ENCODE data around the gene INPP4B. TPM values are rescaled to one million over a fixed set of nuclear protein-coding genes. Genes with fewer than 3 reads are reported as not detected.

Gene INPP4B
- total and polyA plus RNA-seq, 3 donors from 2014 or later = 23.2 to 64.5 (median 55.2) TPM

- no peaks in the 10 kb centered on the region for H3K9me3 ChIP-seq
- H3K4me1 ChIP-seq = peaks cover 7% of the 10 kb centered on the region
- no peaks in the 10 kb centered on the region for H3K36me3 ChIP-seq (ENCODE audit: low read depth, missing control alignments)
Observed at GRCh38 chr4:142850478-142850877, 4.4 kb upstream of the INPP4B start.

GRCh38 chr4:142846729-142847596, 862 bp upstream of the INPP4B start:
- H3K4me1 ChIP-seq = peaks cover 7% of the 10 kb centered on the region
- whole genome bisulfite sequencing, 2 donors = 6 to 8% methylated on average over 27 to 49 of the region's 50 CpGs
- H3K27me3 ChIP-seq = no peaks in the 10 kb centered on the region
- intact Hi-C loops (cut with DNase I; ENCODE audit: low total_unique reads) = loop anchor here (10.0 kb wide), 1 partner anchor 492 kb away; no protein-coding TSS in a partner anchor
- peak; percentile 17 for DNase-seq
- no peak for TF ChIP-seq POLR2A (IDR thresholded peaks at IDR 0.05)
- TF ChIP-seq, protein P1, sequence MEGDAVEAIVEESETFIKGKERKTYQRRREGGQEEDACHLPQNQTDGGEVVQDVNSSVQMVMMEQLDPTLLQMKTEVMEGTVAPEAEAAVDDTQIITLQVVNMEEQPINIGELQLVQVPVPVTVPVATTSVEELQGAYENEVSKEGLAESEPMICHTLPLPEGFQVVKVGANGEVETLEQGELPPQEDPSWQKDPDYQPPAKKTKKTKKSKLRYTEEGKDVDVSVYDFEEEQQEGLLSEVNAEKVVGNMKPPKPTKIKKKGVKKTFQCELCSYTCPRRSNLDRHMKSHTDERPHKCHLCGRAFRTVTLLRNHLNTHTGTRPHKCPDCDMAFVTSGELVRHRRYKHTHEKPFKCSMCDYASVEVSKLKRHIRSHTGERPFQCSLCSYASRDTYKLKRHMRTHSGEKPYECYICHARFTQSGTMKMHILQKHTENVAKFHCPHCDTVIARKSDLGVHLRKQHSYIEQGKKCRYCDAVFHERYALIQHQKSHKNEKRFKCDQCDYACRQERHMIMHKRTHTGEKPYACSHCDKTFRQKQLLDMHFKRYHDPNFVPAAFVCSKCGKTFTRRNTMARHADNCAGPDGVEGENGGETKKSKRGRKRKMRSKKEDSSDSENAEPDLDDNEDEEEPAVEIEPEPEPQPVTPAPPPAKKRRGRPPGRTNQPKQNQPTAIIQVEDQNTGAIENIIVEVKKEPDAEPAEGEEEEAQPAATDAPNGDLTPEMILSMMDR (IDR thresholded peaks at IDR 0.05) = no peak
- H3K4me3 ChIP-seq = peak overlapping the region; percentile 61 to 75
- H3K9me3 ChIP-seq = no peaks in the 10 kb centered on the region
- H3K36me3 ChIP-seq (ENCODE audit: low read depth, missing control alignments) = no peaks in the 10 kb centered on the region
- no peak overlapping the region for H3K27ac ChIP-seq

More at GRCh38 chr4:142850478-142850877, 4.4 kb upstream of the INPP4B start:
- TF ChIP-seq, protein P1 (IDR thresholded peaks at IDR 0.05) = peak in 2 of 3 experiments; percentile 20 to 27
- no peak for TF ChIP-seq POLR2A (IDR thresholded peaks at IDR 0.05)
- H3K27ac ChIP-seq = no peak overlapping the region
- H3K4me3 ChIP-seq = no peak overlapping the region
- intact Hi-C loops (cut with DNase I; ENCODE audit: low total_unique reads) = no loop called here
- DNase-seq = no peak
- no peaks in the 10 kb centered on the region for H3K27me3 ChIP-seq
- WGBS, 2 donors = 92% methylated on average over 4 of the region's 4 CpGs

GRCh38 chr4:142845293-142846107, 601 bp downstream of the INPP4B start:
- TF ChIP-seq, protein P1 (IDR thresholded peaks at IDR 0.05) = no peak
- no peak for TF ChIP-seq POLR2A (IDR thresholded peaks at IDR 0.05)
- DNase-seq = peak; percentile 18
- no peaks in the 10 kb centered on the region for H3K36me3 ChIP-seq (ENCODE audit: low read depth, missing control alignments)
- H3K4me1 ChIP-seq = peaks cover 7% of the 10 kb centered on the region
- intact Hi-C loops (cut with DNase I; ENCODE audit: low total_unique reads) = loop anchor here (10.0 kb wide), 1 partner anchor 491 kb away; no protein-coding TSS in a partner anchor
- no peaks in the 10 kb centered on the region for H3K27me3 ChIP-seq
- WGBS, 2 donors = 5% methylated on average over 33 to 43 of the region's 43 CpGs
- H3K4me3 ChIP-seq = peak overlapping the region; percentile 61 to 75
- H3K27ac ChIP-seq = peak overlapping the region in 1 of 2 donors; percentile 36
- no peaks in the 10 kb centered on the region for H3K9me3 ChIP-seq

- no peaks in the 10 kb centered on the region for H3K27me3 ChIP-seq
- H3K27ac ChIP-seq = no peak overlapping the region
- no peak overlapping the region for H3K4me3 ChIP-seq
- no peaks in the 10 kb centered on the region for H3K36me3 ChIP-seq (ENCODE audit: low read depth, missing control alignments)
- TF ChIP-seq, protein P1 (IDR thresholded peaks at IDR 0.05) = no peak
- TF ChIP-seq POLR2A (IDR thresholded peaks at IDR 0.05) = no peak
- DNase-seq = no peak
- intact Hi-C loops (cut with DNase I; ENCODE audit: low total_unique reads) = loop anchor here (10.0 kb wide), 1 partner anchor 490 kb away; no protein-coding TSS in a partner anchor
- peaks cover 7% of the 10 kb centered on the region for H3K4me1 ChIP-seq
- WGBS, 2 donors = 32 to 47% methylated on average over 1 of the region's 1 CpG
- no peaks in the 10 kb centered on the region for H3K9me3 ChIP-seq
Observed at GRCh38 chr4:142844782-142845181, 1.3 kb downstream of the INPP4B start.

Measured in testis (tissue), 3 donors.